OCI-LY3 (cell line): ENCODE data around the gene NTHL1.

Experiments used
- H2AFZ ChIP-seq: fragments of 200-600, 300-600 bp; shearing (Covaris generic); 2 replicates; pipeline ENCODE4 v1.6.0; 2014; ENCODE audit warnings: antibody characterized with exemption, low read depth, low read length
- H3K27ac ChIP-seq: fragments of 200-600, 300-600 bp; sonication (generic); 2 replicates; pipeline ENCODE4 v1.5.1; 2014; ENCODE audit warnings: mild to moderate bottlenecking, low read length, moderate library complexity, mixed read lengths
- H3K27me3 ChIP-seq: fragments of 200-600, 300-600 bp; sonication (generic); 2 replicates; pipeline ENCODE4 v1.6.1; 2014; ENCODE audit warnings: low read depth, low read length, mixed read lengths
- H3K36me3 ChIP-seq: fragments of 200-600, 300-600 bp; sonication (generic); replicated peaks from 2 replicates; pipeline ENCODE3; 2014; ENCODE audit warnings: low read depth, low read length, mixed read lengths
- H3K4me1 ChIP-seq: fragments of 300-600, 200-600 bp; sonication (generic); 2 replicates; pipeline ENCODE4 v1.6.1; 2014; ENCODE audit warnings: low read length, mixed read lengths
- H3K4me2 ChIP-seq: fragments of 200-600, 300-600 bp; sonication (generic); 2 replicates; pipeline ENCODE4 v1.6.1; 2014; ENCODE audit warnings: low read length, mixed read lengths
- H3K4me3 ChIP-seq: fragments of 300-600, 200-600 bp; sonication (generic); 2 replicates; pipeline ENCODE4 v1.5.1; 2014; ENCODE audit warnings: antibody characterized with exemption, mild to moderate bottlenecking, low read length, moderate library complexity
- H3K79me2 ChIP-seq: fragments of 300-600, 200-600 bp; shearing (Covaris generic); 2 replicates; pipeline ENCODE4 v1.6.1; 2014; ENCODE audit warnings: mild to moderate bottlenecking, low read length, mixed read lengths
- H3K9ac ChIP-seq: fragments of 300-600, 200-600 bp; shearing (Covaris generic); 2 replicates; pipeline ENCODE4 v1.6.0; 2014; ENCODE audit warnings: mild to moderate bottlenecking, low read length, moderate library complexity
- H3K9me3 ChIP-seq: fragments of 200-600, 300-600 bp; shearing (Covaris generic); 2 replicates; pipeline ENCODE4 v1.6.1; 2014; ENCODE audit warnings: low read length, mixed read lengths; ENCODE audit not compliant: insufficient read depth
- H4K20me1 ChIP-seq: fragments of 200-600, 300-600 bp; sonication (generic); 2 replicates; pipeline ENCODE4 v1.6.1; 2016; ENCODE audit warnings: low read length, mixed read lengths; ENCODE audit not compliant: insufficient read depth
- CTCF ChIP-seq: fragments of 200-600, 300-600 bp; sonication (generic); IDR thresholded peaks from 2 replicates; pipeline ENCODE4 v1.5.1; 2014; ENCODE audit warnings: antibody characterized with exemption, low read length, low read depth
- EZH2phosphoT487 ChIP-seq: fragments of 200-600 bp; shearing (Covaris generic); IDR thresholded peaks from 2 replicates; pipeline ENCODE4 v1.6.1; 2018; ENCODE audit warnings: antibody characterized with exemption, mixed run types, low read depth

NTHL1 gene

GRCh38 chr16:2037647-2038381, 9.8 kb downstream of the NTHL1 start:
- H3K4me3 ChIP-seq, result no peak overlapping the region
- no peak for TF ChIP-seq EZH2phosphoT487
- no peak for TF ChIP-seq CTCF
- no peaks in the 10 kb centered on the region for H4K20me1 ChIP-seq
- no peaks in the 10 kb centered on the region for H3K9me3 ChIP-seq
- no peaks in the 10 kb centered on the region for H3K36me3 ChIP-seq
- H2AFZ ChIP-seq, result no peak overlapping the region
- peaks cover 1% of the 10 kb centered on the region; the same call in 1 of the 2 replicates for H3K4me1 ChIP-seq
- no peak overlapping the region for H3K9ac ChIP-seq
- H3K4me2 ChIP-seq, result no peak overlapping the region
- no peaks in the 10 kb centered on the region for H3K79me2 ChIP-seq
- no peaks in the 10 kb centered on the region for H3K27me3 ChIP-seq
- no peak overlapping the region for H3K27ac ChIP-seq

GRCh38 chr16:2037115-2037514, 10.5 kb downstream of the NTHL1 start:
- no peak overlapping the region for H2AFZ ChIP-seq
- no peaks in the 10 kb centered on the region for H4K20me1 ChIP-seq
- peaks cover 8% of the 10 kb centered on the region for H3K4me1 ChIP-seq
- no peaks in the 10 kb centered on the region for H3K9me3 ChIP-seq
- H3K4me2 ChIP-seq, result no peak overlapping the region
- H3K79me2 ChIP-seq, result no peaks in the 10 kb centered on the region
- TF ChIP-seq CTCF, result no peak
- TF ChIP-seq EZH2phosphoT487, result no peak
- H3K9ac ChIP-seq, result no peak overlapping the region
- no peaks in the 10 kb centered on the region for H3K27me3 ChIP-seq
- no peak overlapping the region for H3K4me3 ChIP-seq
- H3K36me3 ChIP-seq, result no peaks in the 10 kb centered on the region
- H3K27ac ChIP-seq, result no peak overlapping the region

- H3K4me3 ChIP-seq, result no peak overlapping the region
Observed at GRCh38 chr16:2036200-2036966, 11.3 kb downstream of the NTHL1 start.

More at GRCh38 chr16:2036200-2036966, 11.3 kb downstream of the NTHL1 start:
- Histone ChIP-seq H3K4me1 (peaks cover 9% of the 10 kb centered on the region), H3K27me3 (no peaks in the 10 kb centered on the region), H3K36me3 (no peaks in the 10 kb centered on the region), H4K20me1 (no peaks in the 10 kb centered on the region), H2AFZ (no peak overlapping the region), H3K79me2 (no peaks in the 10 kb centered on the region), H3K4me2 (no peak overlapping the region), H3K9ac (no peak overlapping the region), H3K27ac (no peak overlapping the region), H3K9me3 (no peaks in the 10 kb centered on the region)
- no peak for TF ChIP-seq CTCF
- TF ChIP-seq EZH2phosphoT487, result no peak
